ENCODE data around the gene FAM50A. TPM values are rescaled to one million over a fixed set of nuclear protein-coding genes. Genes with fewer than 3 reads are reported as not detected.

Gene FAM50A
- total and polyA plus RNA-seq, 4 donors = 10.9 to 25.1 (median 14.0) TPM

DNA sequence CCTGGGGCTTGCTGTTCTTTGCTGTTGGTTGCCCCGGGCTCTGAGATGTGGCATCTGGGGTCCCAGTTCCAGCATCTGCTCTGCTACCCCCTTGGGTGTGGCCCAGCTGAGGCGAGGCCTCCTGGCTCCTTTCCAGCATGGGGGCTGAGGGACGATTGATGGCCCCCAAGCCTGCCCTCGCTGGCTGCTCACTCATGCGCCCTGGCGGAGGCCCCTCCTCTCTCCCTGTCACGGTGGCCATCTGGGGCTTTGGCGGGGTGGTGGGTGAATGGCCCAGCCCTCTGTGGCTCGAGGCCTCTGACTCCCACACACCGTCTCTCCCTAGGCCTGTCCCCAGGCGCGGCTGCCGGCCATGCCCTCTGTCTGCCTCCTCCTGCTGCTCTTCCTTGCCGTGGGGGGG, 15.9 kb downstream of the FAM50A start:
- Histone ChIP-seq H3K9ac (ENCODE audit: low read depth in 1 of 2, low read length in 2 of 2) (no peak overlapping the region), H3K36me3 (ENCODE audit: control insufficient read depth in 4 of 4, insufficient read depth in 3 of 4, low read depth in 1 of 4, low read length in 3 of 4) (no peaks in the 10 kb centered on the region), H3K4me3 (ENCODE audit: low read depth in 1 of 3, low read length in 3 of 3) (no peak overlapping the region), H3K9me3 (ENCODE audit: control insufficient read depth in 4 of 4, low read length in 3 of 4) (no peaks in the 10 kb centered on the region), H3K4me1 (ENCODE audit: control insufficient read depth in 4 of 4, insufficient read depth in 4 of 4, low read length in 3 of 4) (peaks cover 0 to 5% (median 0%) of the 10 kb centered on the region in 4 donors), H3K27me3 (ENCODE audit: control insufficient read depth in 4 of 4, insufficient read depth in 4 of 4, low read length in 3 of 4) (no peaks in the 10 kb centered on the region), H3K27ac (ENCODE audit: low read depth in 1 of 2, low read length in 2 of 2) (no peak overlapping the region)
- WGBS = 90% methylated on average over 14 of the region's 14 CpGs
- TF ChIP-seq, protein P1, sequence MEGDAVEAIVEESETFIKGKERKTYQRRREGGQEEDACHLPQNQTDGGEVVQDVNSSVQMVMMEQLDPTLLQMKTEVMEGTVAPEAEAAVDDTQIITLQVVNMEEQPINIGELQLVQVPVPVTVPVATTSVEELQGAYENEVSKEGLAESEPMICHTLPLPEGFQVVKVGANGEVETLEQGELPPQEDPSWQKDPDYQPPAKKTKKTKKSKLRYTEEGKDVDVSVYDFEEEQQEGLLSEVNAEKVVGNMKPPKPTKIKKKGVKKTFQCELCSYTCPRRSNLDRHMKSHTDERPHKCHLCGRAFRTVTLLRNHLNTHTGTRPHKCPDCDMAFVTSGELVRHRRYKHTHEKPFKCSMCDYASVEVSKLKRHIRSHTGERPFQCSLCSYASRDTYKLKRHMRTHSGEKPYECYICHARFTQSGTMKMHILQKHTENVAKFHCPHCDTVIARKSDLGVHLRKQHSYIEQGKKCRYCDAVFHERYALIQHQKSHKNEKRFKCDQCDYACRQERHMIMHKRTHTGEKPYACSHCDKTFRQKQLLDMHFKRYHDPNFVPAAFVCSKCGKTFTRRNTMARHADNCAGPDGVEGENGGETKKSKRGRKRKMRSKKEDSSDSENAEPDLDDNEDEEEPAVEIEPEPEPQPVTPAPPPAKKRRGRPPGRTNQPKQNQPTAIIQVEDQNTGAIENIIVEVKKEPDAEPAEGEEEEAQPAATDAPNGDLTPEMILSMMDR (IDR thresholded peaks at IDR 0.05; ENCODE audit: low read depth, low read length, missing input control) = no peak
- TF ChIP-seq NR2F2 (IDR thresholded peaks at IDR 0.05) (no peak), SP1 (IDR thresholded peaks at IDR 0.05) (no peak), FOXA1 (IDR thresholded peaks at IDR 0.05) (no peak), ATF3 (IDR thresholded peaks at IDR 0.05) (no peak), RXRA (IDR thresholded peaks at IDR 0.05) (no peak), YY1 (IDR thresholded peaks at IDR 0.05) (no peak), REST (IDR thresholded peaks at IDR 0.05) (no peak), RAD21 (IDR thresholded peaks at IDR 0.05) (no peak), HNF4G (IDR thresholded peaks at IDR 0.05) (no peak)
- DNase-seq (ENCODE audit: low spot score) = no peak

DNA sequence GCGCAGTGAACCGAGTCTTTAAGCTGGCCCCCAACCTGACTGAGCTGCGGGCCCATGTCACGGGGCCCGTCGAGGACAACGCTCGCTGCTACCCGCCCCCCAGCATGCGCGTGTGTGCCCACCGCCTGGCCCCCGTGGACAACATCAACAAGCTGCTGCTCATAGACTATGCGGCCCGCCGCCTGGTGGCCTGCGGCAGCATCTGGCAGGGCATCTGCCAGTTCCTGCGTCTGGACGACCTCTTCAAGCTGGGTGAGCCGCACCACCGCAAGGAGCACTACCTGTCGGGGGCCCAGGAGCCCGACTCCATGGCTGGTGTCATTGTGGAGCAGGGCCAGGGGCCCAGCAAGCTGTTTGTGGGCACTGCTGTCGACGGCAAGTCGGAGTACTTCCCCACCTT, 16.4 kb downstream of the FAM50A start:
- Histone ChIP-seq H3K9me3 (ENCODE audit: control insufficient read depth in 4 of 4, low read length in 3 of 4) (no peaks in the 10 kb centered on the region), H3K4me1 (ENCODE audit: control insufficient read depth in 4 of 4, insufficient read depth in 4 of 4, low read length in 3 of 4) (peaks cover 0 to 5% (median 0%) of the 10 kb centered on the region in 4 donors), H3K27ac (ENCODE audit: low read depth in 1 of 2, low read length in 2 of 2) (no peak overlapping the region), H3K27me3 (ENCODE audit: control insufficient read depth in 4 of 4, insufficient read depth in 4 of 4, low read length in 3 of 4) (no peaks in the 10 kb centered on the region), H3K4me3 (ENCODE audit: low read depth in 1 of 3, low read length in 3 of 3) (no peak overlapping the region), H3K36me3 (ENCODE audit: control insufficient read depth in 4 of 4, insufficient read depth in 3 of 4, low read depth in 1 of 4, low read length in 3 of 4) (no peaks in the 10 kb centered on the region), H3K9ac (ENCODE audit: low read depth in 1 of 2, low read length in 2 of 2) (no peak overlapping the region)
- 96% methylated on average over 26 of the region's 26 CpGs for WGBS
- DNase-seq (ENCODE audit: low spot score) = no peak
- TF ChIP-seq HNF4G (IDR thresholded peaks at IDR 0.05) (no peak), ZBTB33 (IDR thresholded peaks at IDR 0.05) (no peak), FOXA1 (IDR thresholded peaks at IDR 0.05) (no peak)
- TF ChIP-seq, protein P1 (IDR thresholded peaks at IDR 0.05; ENCODE audit: low read depth, low read length, missing input control) = no peak

Data from liver (tissue), 9 donors.